GM21367 (cell line): ENCODE results near the gene ATXN2L.
"Not testable (repeated sequence)": the region's sequence is repeated elsewhere in the genome, so short reads cannot be mapped to it uniquely, and the experiment has no call there.

ENCODE experiments used
- ATAC-seq: cut with Tn5 transposase; IDR thresholded peaks from one replicate; pipeline ENCODE4 v1.9.1; 2021; ENCODE audit not compliant: unreplicated experiment

Gene ATXN2L, protein sequence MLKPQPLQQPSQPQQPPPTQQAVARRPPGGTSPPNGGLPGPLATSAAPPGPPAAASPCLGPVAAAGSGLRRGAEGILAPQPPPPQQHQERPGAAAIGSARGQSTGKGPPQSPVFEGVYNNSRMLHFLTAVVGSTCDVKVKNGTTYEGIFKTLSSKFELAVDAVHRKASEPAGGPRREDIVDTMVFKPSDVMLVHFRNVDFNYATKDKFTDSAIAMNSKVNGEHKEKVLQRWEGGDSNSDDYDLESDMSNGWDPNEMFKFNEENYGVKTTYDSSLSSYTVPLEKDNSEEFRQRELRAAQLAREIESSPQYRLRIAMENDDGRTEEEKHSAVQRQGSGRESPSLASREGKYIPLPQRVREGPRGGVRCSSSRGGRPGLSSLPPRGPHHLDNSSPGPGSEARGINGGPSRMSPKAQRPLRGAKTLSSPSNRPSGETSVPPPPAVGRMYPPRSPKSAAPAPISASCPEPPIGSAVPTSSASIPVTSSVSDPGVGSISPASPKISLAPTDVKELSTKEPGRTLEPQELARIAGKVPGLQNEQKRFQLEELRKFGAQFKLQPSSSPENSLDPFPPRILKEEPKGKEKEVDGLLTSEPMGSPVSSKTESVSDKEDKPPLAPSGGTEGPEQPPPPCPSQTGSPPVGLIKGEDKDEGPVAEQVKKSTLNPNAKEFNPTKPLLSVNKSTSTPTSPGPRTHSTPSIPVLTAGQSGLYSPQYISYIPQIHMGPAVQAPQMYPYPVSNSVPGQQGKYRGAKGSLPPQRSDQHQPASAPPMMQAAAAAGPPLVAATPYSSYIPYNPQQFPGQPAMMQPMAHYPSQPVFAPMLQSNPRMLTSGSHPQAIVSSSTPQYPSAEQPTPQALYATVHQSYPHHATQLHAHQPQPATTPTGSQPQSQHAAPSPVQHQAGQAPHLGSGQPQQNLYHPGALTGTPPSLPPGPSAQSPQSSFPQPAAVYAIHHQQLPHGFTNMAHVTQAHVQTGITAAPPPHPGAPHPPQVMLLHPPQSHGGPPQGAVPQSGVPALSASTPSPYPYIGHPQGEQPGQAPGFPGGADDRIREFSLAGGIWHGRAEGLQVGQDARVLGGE

GRCh38 chr16:28822520-28823290 is at the start of gene ATXN2L:
Gene ATXN2L (plus strand): TSS chr16:28822999. CDS start chr16:28823260, 261 bp downstream.
- peak; percentile 48 for ATAC-seq

DNA sequence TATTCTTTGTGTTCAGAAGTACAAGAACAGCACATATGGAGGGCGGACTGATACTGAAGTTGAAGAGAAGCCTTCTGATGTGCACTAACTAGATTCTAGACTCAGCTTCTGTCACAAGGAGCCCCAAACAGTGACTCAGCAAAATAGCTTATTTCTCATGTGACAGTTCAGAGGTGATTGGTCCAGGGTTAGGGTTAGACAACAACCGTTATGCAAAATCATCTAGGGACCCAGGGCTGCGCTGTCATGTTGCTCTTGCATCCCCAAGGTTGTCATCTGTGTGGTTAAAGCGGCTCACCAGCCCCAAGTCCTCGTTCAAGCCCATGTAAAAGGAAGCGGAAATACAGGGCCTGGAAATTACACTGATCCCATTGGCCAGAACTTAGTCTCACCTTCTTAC is 41.1 kb upstream of the ATXN2L start:
- ATAC-seq, result not testable (repeated sequence)

DNA sequence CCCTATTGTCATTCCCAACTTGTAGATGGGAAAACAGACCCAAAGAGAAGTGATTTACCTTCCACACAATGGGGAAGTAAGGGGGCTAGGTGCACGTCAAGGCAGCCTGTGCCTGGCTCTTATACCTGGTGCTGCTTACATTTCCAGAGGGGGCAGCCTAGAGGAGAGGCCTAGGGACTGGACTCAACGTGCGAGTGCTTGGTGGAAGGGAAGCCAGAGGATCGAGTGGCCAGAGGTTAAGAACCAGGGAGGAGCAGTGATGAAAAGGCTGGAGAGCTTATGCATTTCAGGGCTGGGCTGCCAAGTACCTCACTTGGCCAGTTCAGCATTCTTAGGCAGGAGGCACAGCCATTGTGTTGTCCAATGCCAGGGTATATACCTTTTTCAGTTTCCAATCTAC is 40.4 kb upstream of the ATXN2L start:
- not testable (repeated sequence) for ATAC-seq

DNA sequence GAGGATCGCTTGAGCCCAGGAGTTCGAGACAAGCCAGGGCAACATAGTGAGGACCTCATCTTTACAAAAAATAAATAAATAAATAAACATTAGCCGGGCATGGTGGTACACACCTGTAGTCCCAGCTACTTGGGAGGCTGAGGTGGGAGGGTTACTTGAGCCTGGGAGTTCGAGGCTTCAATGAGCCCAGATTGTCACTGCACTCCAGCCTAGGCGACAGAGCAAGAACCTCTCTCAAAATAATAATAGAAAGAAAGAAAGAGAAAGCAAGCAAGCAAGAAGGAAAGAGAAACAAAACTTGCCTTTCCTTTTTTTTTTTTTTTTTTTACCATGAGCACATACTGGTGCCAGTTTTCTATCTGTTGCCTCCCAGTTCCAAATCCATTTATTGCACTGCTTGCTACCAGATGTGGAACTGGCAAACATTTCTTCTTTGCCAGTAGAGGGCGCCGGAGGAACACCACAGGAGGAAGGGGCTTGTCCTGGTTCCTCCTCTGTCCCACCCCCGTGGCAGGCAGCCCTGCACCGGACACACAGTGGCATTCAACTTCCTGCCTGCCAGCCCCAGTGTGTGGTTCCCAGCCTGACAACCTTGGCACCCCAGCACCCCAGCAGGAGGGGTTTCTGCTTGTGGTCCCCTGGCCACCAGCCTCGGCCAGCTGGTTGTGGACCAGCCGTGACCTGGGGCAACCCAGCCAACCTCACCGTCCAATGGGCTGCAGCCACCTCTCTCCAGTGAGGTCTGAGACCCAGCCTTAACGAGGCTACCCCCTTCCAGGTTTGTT is 20.4 kb upstream of the ATXN2L start:
- not testable (repeated sequence) for ATAC-seq

DNA sequence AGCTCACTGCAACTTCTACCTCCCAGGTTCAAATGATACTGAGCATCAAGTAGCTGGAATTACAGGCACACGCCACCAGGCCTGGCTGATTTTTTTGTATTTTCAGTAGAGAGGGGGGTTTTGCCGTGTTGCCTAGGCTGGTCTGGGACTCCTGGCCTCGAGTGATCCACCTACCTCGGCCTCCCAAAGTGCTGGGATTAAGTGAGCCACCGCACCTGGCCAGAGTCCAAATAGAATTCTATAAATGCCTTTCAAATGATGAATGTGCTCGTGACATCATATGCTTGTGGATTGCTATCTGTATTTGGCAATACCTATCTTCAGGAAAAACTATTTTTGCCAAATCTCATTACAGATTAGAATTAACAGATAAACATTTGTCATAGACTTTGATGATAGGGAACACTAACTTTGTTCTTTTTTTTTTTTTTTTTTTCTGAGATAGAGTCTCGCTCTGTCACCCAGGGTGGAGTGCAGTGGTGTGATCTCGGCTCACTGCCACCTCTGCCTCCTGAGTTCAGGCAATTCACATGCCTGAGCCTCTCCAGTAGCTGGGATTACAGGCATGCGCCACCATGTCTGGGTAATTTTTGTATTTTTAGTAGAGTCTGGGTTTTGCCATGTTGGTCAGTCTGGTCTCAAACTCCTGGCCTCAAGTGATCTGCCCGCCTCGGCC is 15.2 kb upstream of the ATXN2L start:
- not testable (repeated sequence) for ATAC-seq

- no peak for ATAC-seq
These were observed 2.8 kb upstream of the ATXN2L start for GRCh38 chr16:28820016-28820415.

GRCh38 chr16:28820546-28820945 is 2.3 kb upstream of the ATXN2L start:
- not testable (repeated sequence) for ATAC-seq

- ATAC-seq, result no peak
These were observed 802 bp upstream of the ATXN2L start for GRCh38 chr16:28821874-28822519.

- peak; percentile 4 for ATAC-seq
These were observed 583 bp downstream of the ATXN2L start for GRCh38 chr16:28823291-28823872.

- ATAC-seq, result peak; percentile 72
These were observed 1.3 kb downstream of the ATXN2L start for GRCh38 chr16:28823873-28824716.

- no peak for ATAC-seq
These were observed 1.8 kb downstream of the ATXN2L start for GRCh38 chr16:28824717-28824973.

- ATAC-seq, result no peak
These were observed 3.3 kb downstream of the ATXN2L start for GRCh38 chr16:28826141-28826540.

- no peak for ATAC-seq
These were observed 6.9 kb downstream of the ATXN2L start for GRCh38 chr16:28829747-28830146.

GRCh38 chr16:28830531-28830930 is 7.7 kb downstream of the ATXN2L start:
- ATAC-seq, result no peak

GRCh38 chr16:28834349-28834748 is 11.6 kb downstream of the ATXN2L start:
- no peak for ATAC-seq

GRCh38 chr16:28834873-28835863 is 12.4 kb downstream of the ATXN2L start:
- ATAC-seq, result no peak
